Ectodermal cell (in vitro differentiated cells): ENCODE measurements around the gene OR7A10. TPM values are rescaled to one million over a fixed set of nuclear protein-coding genes. Genes with fewer than 3 reads are reported as not detected.

ENCODE experiments used
- H3K27ac ChIP-seq: 2 replicates; pipeline ENCODE4 v1.7.0; 2013; ENCODE audit warnings: mild to moderate bottlenecking, low read depth, low read length; ENCODE audit not compliant: insufficient read depth, poor library complexity, severe bottlenecking
- H3K27me3 ChIP-seq: 2 replicates; pipeline ENCODE4 v1.7.0; 2013; ENCODE audit warnings: mild to moderate bottlenecking, low read length; ENCODE audit not compliant: insufficient read depth, control insufficient read depth, poor library complexity, severe bottlenecking
- H3K36me3 ChIP-seq: one replicate; pipeline ENCODE4 v1.7.0; 2013; ENCODE audit warnings: low read length; ENCODE audit not compliant: control insufficient read depth, insufficient read depth
- H3K4me1 ChIP-seq: one replicate; pipeline ENCODE4 v1.7.0; 2013; ENCODE audit warnings: low read length; ENCODE audit not compliant: control insufficient read depth, insufficient read depth
- H3K4me3 ChIP-seq: 2 replicates; pipeline ENCODE4 v1.7.0; 2013; ENCODE audit warnings: low read depth, low read length, control low read depth; ENCODE audit not compliant: insufficient read depth
- H3K9me3 ChIP-seq: 2 replicates; pipeline ENCODE4 v1.7.0; 2013; ENCODE audit warnings: mild to moderate bottlenecking, low read length, moderate library complexity; ENCODE audit not compliant: control insufficient read depth
- WGBS, 2 experiments: methylation state at CpG; one replicate each; pipeline ENCODE4 v1.1.7; 2013; ENCODE audit warnings: missing lambda C conversion rate in 2 of 2; 5-methylcytosine and 5-hydroxymethylcytosine counted together
- polyA plus RNA-seq, 4 experiments: library from polyadenylated mRNA; stranded (reverse); fragments of 50-300 nt; gene quantifications; one replicate each; pipeline ENCODE4 v1.2.3, GENCODE V29; 2013

The OR7A10 gene
- not detected for polyA plus RNA-seq (2013, experiment 1 of 4)
- not detected for polyA plus RNA-seq (2013, experiment 2 of 4)
- not detected for polyA plus RNA-seq (2013, experiment 3 of 4)
- not detected for polyA plus RNA-seq (2013, experiment 4 of 4)

DNA sequence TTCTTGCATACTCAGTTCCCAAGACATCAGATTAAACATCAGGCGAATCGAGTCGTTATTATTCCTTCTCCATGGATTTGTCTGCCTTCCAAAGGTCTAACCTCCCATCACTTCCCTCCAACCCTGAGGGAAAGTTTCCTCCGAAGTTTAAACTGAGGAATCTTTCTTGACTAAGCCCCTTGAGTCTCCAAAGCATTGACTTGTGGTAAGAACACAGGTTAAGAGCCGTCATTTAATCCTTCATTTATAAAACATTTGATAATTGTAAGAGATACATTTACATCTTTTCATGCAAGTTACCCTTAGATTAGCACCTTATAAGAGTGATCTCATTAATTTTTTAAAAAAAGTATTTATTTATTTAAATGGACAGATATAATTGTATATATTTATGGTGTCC is at the start of gene OR7A10:
OR7A10 (minus strand) TSS at position 101 of the 400 bp plus-strand sequence. CDS start 7,045 bp downstream, outside the sequence.
- peaks cover 2% of the 10 kb centered on the region for H3K9me3 ChIP-seq

DNA sequence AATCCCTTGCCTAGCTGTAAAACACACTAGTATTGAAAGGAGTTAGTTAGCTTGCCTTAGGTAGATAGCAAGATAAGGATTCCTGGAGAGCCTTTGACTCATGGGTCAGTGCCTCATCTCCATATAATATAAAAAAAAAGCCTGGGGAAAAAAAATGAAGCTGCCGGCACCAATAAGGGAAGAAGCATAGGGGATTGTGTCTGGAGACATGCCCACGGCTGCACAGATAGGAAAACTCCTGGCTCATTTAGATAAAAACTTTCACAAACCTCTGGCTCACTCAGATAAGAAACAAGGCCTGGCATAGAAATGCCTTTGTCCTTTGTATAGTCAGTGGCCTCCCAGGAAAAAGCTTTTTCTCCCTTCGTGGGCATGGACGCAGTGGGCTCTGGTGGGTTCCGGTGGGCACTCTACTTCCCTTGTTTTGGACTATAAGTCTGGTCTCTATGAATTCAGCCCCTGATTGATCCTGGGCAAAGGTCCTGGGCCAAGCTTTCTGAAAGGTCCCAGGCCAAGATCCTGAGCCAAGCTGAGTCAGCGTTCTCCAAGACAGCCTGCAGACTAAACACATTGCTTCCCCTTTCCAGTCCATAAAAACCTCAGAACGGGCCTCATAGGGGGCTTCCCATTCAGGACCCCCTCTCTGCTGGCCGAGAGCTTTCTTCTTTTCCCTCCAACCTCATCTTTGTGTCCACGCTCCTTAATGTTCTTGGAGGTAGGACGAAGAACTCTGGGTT is 42.1 kb upstream of the OR7A10 start:
- WGBS, 2 experiments, result 70 to 73% methylated on average over 10 of the region's 10 CpGs
- no peaks in the 10 kb centered on the region for H3K36me3 ChIP-seq
- no peaks in the 10 kb centered on the region for H3K4me1 ChIP-seq
- H3K4me3 ChIP-seq, result no peak overlapping the region
- peaks cover 3% of the 10 kb centered on the region for H3K9me3 ChIP-seq
- H3K27ac ChIP-seq, result no peak overlapping the region
- H3K27me3 ChIP-seq, result no peaks in the 10 kb centered on the region

More for the DNA sequence above, at the start of gene OR7A10:
- Histone ChIP-seq H3K27ac (no peak within 1 kb of the TSS), H3K36me3 (no peaks in the 10 kb centered on the region), H3K27me3 (no peaks in the 10 kb centered on the region), H3K4me1 (no peaks in the 10 kb centered on the region), H3K4me3 (no peak within 1 kb of the TSS)
- 62 to 74% methylated on average over 4 of the region's 5 CpGs for WGBS, 2 experiments

DNA sequence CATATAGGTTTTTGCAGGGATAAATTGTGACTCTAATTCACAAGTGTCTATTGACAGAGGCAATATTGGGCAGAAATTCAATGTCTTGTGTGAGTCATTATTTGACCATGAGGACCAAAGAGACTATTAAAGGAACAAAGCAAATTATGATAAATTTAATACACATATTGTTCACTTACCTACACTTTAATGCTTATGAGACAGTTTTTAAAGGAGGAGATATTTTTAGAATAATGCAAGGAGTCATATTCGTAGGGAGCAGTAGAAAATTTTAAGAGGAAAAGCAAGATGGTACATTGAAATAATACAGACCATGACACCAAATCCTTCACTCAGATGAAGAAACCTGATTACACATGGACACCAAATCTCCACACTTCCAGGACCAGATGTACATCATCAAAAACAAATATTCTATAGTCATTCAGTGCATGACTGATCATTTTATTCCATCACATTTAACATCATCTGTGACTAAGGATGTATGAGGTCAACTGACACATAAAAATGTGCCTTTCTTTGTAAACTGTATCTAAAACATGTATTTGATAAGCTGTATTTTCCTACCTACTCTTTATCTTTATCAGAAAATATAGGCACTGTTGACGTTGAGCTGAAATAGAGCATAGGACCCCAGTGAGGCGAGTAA is 41.4 kb upstream of the OR7A10 start:
- peaks cover 3% of the 10 kb centered on the region for H3K9me3 ChIP-seq

DNA sequence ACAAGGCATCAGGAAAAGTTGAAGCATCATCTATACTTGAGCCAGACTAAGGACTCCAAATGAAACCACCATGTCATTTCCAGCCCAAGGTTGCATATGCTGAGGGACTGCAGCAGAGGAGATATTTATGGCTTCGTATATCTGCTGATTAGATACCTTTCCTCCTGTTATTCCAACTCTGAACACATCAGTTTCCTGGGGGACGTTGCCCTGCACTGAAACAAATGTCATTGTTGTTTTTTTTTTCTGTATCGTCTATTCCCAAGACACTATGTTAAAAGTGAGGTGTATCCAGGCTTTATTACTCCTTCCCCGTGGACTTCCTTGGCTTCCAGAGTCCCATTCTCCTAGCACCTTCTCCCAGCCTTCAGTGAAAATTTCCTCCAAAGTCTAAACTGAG is 37.3 kb upstream of the OR7A10 start, which contains the start of gene OR7A17:
OR7A17 (minus strand) TSS at position 101 of the 400 bp plus-strand sequence. CDS start 4,777 bp downstream, outside the sequence.
- Histone ChIP-seq H3K27ac (no peak within 1 kb of the TSS), H3K4me3 (no peak within 1 kb of the TSS), H3K4me1 (no peaks in the 10 kb centered on the region), H3K36me3 (no peaks in the 10 kb centered on the region), H3K9me3 (peaks cover 7% of the 10 kb centered on the region), H3K27me3 (no peaks in the 10 kb centered on the region)
- 30 to 33% methylated on average over 4 of the region's 4 CpGs for WGBS, 2 experiments

More for the DNA sequence above, 41.4 kb upstream of the OR7A10 start:
- Histone ChIP-seq H3K27ac (no peak overlapping the region), H3K27me3 (no peaks in the 10 kb centered on the region), H3K36me3 (no peaks in the 10 kb centered on the region), H3K4me1 (no peaks in the 10 kb centered on the region), H3K4me3 (no peak overlapping the region)
- WGBS, 2 experiments, result 55 to 60% methylated on average over 2 to 3 of the region's 3 CpGs

DNA sequence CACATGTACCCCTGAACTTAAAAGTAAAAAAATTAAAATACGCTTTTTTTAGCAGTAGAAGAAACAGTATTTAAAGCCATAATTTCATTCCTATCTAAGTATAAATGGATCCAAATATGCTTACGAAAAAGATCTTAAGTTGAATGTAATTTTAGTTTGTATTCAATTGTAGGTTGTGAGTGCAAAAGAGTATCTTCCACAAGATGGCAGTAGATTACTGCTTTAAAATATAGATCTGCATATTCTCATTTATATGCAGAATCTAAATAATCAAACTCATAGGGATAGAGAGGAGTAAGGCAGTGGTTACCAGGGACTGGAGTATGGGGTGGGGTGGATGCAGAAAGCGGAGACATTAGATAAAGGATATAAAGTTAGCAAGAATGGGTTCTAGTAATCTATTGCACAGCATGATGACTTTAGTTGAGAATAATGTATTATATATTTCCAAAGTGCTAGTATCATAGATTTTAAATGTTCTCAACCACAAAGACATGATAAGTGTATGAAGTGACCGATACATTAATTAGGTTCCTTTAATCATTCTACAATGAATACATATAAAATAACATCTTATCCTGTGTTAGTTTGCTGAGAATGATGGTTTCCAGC is 23.0 kb upstream of the OR7A10 start:
- peaks cover 10% of the 10 kb centered on the region for H3K9me3 ChIP-seq
- no peak overlapping the region for H3K4me3 ChIP-seq
- H3K4me1 ChIP-seq, result no peaks in the 10 kb centered on the region
- no peak overlapping the region for H3K27ac ChIP-seq
- no peaks in the 10 kb centered on the region for H3K27me3 ChIP-seq
- no peaks in the 10 kb centered on the region for H3K36me3 ChIP-seq
- 83 to 89% methylated on average over 1 to 4 of the region's 4 CpGs for WGBS, 2 experiments

DNA sequence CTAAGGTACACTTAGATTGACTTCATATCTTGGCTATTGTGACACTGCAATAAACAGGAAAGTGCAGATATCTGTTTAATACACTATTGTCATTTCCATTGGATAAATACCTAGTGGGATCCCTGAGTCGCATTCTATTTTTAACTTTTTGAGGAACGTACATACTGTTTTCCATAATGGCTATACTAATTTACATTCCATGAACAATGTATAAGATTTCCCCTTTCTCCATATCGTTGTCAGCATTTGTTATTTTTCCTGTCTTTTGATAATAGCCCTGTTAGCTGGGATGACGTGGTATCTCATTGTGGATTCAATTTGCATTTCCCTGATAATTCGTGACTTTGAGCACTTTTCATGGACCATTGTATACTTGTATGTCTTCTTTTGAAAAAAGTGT is 19.8 kb upstream of the OR7A10 start:
- Histone ChIP-seq H3K27ac (no peak overlapping the region), H3K4me3 (no peak overlapping the region), H3K9me3 (peaks cover 14% of the 10 kb centered on the region), H3K36me3 (no peaks in the 10 kb centered on the region), H3K4me1 (no peaks in the 10 kb centered on the region), H3K27me3 (no peaks in the 10 kb centered on the region)
- WGBS, 2 experiments, result 61 to 67% methylated on average over 4 to 5 of the region's 5 CpGs

DNA sequence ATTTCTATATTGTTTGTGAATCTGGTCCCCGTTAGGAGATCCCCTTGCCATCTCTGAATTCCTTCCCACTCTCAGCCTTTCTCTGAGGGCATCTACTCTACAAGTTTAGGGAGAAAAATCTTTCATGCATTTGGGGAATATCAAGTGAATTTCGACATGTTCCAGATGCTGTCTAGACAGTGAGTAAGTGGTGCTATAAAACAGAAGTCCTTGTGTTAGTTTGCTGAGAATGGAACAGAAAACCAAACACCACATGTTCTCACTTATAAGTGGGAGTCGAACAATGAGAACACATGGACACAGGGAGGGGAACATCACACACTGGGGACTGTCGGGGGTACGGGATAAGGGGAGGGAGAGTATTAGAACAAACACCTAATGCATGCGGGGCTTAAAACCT is 5.1 kb downstream of the OR7A10 start:
- no peaks in the 10 kb centered on the region for H3K36me3 ChIP-seq
- H3K4me3 ChIP-seq, result no peak overlapping the region
- H3K27ac ChIP-seq, result no peak overlapping the region
- H3K27me3 ChIP-seq, result no peaks in the 10 kb centered on the region
- no peaks in the 10 kb centered on the region for H3K4me1 ChIP-seq
- 72 to 73% methylated on average over 6 of the region's 6 CpGs for WGBS, 2 experiments
- H3K9me3 ChIP-seq, result peaks cover 7% of the 10 kb centered on the region

DNA sequence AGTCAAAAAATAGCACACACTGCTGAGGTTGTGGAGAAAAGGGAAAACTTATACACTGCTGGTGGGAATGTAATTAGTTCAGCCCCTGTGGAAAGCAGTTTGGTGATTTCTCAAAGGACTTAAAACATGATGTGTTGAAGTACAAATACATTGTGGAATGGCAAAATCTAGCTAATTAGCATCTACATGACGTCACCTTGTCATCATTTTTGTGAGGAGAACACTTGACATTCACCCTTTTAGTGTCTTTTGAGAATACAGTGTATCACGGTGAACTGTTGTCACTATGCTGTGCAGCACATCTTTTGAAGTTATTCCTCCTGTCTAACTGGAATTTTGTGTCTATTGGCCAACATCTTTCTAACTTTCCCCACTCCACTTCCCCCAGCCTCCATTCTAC is 5.6 kb downstream of the OR7A10 start:
- WGBS, 2 experiments, result 43 to 47% methylated on average over 2 of the region's 2 CpGs
- Histone ChIP-seq H3K4me1 (no peaks in the 10 kb centered on the region), H3K36me3 (no peaks in the 10 kb centered on the region), H3K4me3 (no peak overlapping the region), H3K27me3 (no peaks in the 10 kb centered on the region), H3K9me3 (peaks cover 7% of the 10 kb centered on the region), H3K27ac (no peak overlapping the region)

DNA sequence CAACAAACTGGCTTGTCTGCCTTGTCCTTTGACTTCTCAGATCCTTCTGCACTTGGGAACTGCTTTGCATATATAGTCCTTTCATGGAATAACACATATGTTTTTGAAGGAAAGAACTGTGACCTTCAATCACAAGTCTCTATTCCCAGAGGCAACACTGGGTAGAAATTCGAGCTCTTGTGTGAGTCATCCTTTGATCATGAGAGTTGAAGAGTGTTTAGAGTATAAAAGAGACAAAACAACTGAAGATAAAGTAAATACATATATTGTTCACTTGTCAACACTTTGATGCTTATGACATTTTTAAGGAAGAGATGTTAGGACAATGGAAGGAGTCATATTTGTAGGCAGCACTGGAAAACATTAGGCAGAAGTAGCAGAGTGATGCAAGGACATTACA is 8.5 kb downstream of the OR7A10 start:
- WGBS, 2 experiments, result 13 to 38% methylated on average over 1 of the region's 1 CpG
- H3K27ac ChIP-seq, result no peak overlapping the region
- no peaks in the 10 kb centered on the region for H3K27me3 ChIP-seq
- H3K4me1 ChIP-seq, result no peaks in the 10 kb centered on the region
- peaks cover 11% of the 10 kb centered on the region for H3K9me3 ChIP-seq
- no peaks in the 10 kb centered on the region for H3K36me3 ChIP-seq
- H3K4me3 ChIP-seq, result no peak overlapping the region

DNA sequence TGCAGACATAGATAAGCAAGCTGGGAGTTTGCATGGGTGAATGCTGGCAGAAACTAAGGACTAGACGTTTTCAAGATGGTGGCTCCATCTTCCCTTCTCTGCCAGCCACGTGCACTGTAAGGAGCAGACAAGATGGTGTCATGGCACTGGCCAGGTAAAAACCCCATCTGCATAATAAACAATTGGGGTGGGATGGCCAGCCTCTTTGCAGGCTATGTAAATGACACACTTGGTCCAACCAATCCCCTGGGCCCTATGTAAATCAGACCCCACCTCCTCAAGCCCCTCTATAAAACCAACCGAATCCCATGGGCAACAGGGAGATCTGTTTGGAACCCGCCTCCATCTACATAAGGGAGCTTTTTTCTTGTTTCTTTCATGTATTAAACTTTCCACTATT is 11.3 kb downstream of the OR7A10 start:
- no peak overlapping the region for H3K27ac ChIP-seq
- H3K9me3 ChIP-seq, result peaks cover 16% of the 10 kb centered on the region
- H3K36me3 ChIP-seq, result no peaks in the 10 kb centered on the region
- H3K27me3 ChIP-seq, result no peaks in the 10 kb centered on the region
- H3K4me1 ChIP-seq, result no peaks in the 10 kb centered on the region
- 42 to 55% methylated on average over 4 of the region's 4 CpGs for WGBS, 2 experiments
- no peak overlapping the region for H3K4me3 ChIP-seq
